RWPE1 (cell line): Measurements from ENCODE around the gene IQSEC3.

ENCODE experiments used
- CTCF ChIA-PET: fragments of 350-600 bp; sonication (Branson Sonifier 250); formaldehyde crosslinking; extraction: SDS; loops from one replicate; lab custom pipeline; 2021; lab: Yijun Ruan, JAX
- POLR2A ChIA-PET: fragments of 400-600 bp; formaldehyde crosslinking; extraction: SDS; loops from one replicate; lab custom pipeline; 2020; ENCODE audit warnings: antibody characterized with exemption; ENCODE audit not compliant: low non-redundant PET; lab: Yijun Ruan, JAX
- DNase-seq: peaks from one replicate; pipeline ENCODE4 v3.0.0; 2012; ENCODE audit warnings: low spot score
- H3K27ac ChIP-seq: fragments of 450-650 bp; 2 replicates; pipeline ENCODE4 v1.5.1; 2017
- TF ChIP-seq, protein P1 (sequence below): fragments of 450-650 bp; conservative IDR thresholded peaks from 2 replicates; pipeline ENCODE4 v1.5.1; 2017; ENCODE audit warnings: low read depth, mild to moderate bottlenecking

IQSEC3 gene

DNA sequence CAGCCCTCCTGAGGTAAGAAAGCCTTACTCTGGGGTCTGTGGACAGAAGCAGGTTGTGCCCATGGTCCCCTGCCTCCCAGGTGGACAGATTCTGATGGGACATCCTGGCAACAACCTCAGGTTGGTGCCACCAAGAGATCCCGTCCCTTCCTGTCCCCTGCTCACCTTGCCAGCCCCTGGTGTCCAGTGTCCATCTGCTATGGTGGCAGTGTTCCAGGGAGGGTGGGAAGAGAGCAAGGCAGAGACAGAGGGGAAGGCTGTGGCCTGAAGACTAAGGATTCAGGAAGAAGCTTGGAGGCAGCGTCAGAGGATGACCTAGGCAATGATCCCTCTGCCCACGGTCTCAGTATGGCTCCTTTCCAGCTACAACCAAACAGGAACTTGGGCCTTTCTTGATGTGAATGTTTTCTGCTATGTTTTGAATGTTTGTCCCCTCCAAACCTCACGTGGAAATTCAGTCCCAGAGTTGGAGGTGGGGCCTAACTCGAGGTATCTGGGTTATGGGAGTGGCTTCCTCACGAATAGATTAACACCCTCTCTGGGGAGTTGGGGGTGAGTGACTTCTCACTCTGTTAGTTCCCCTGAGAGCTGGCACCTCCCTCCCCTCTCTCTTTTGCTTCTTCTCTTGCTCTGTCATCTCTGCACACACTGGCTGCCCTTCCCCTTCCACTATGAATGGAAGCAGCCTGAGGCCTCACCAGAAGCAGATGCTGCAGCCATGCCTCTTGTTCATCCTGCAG, 26.9 kb downstream of the IQSEC3 start:
- no peak for DNase-seq
- TF ChIP-seq, protein P1, sequence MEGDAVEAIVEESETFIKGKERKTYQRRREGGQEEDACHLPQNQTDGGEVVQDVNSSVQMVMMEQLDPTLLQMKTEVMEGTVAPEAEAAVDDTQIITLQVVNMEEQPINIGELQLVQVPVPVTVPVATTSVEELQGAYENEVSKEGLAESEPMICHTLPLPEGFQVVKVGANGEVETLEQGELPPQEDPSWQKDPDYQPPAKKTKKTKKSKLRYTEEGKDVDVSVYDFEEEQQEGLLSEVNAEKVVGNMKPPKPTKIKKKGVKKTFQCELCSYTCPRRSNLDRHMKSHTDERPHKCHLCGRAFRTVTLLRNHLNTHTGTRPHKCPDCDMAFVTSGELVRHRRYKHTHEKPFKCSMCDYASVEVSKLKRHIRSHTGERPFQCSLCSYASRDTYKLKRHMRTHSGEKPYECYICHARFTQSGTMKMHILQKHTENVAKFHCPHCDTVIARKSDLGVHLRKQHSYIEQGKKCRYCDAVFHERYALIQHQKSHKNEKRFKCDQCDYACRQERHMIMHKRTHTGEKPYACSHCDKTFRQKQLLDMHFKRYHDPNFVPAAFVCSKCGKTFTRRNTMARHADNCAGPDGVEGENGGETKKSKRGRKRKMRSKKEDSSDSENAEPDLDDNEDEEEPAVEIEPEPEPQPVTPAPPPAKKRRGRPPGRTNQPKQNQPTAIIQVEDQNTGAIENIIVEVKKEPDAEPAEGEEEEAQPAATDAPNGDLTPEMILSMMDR, result no peak
- POLR2A ChIA-PET, result no interaction called here
- CTCF ChIA-PET, result no interaction called here
- H3K27ac ChIP-seq, result no peak overlapping the region

DNA sequence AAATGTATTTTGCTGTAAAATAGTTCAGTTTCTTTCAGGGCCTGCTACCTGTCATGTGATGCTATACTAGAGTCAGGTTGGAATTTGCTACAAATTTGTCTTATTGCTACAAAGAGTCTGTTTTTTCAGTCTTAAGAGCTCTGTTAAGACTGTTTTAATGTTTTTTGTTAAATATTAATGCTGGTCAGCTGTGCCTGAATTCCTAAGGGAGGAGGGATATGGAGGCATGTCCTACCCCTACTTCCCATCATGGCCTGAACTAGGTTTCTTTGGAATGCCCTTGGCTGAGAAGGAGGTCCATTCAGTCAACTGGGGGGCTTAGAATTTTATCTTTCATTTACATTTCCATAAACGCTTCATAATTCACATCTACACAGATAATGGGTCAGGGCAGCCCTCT, 30.0 kb downstream of the IQSEC3 start:
- H3K27ac ChIP-seq, result no peak overlapping the region
- POLR2A ChIA-PET, result no interaction called here

DNA sequence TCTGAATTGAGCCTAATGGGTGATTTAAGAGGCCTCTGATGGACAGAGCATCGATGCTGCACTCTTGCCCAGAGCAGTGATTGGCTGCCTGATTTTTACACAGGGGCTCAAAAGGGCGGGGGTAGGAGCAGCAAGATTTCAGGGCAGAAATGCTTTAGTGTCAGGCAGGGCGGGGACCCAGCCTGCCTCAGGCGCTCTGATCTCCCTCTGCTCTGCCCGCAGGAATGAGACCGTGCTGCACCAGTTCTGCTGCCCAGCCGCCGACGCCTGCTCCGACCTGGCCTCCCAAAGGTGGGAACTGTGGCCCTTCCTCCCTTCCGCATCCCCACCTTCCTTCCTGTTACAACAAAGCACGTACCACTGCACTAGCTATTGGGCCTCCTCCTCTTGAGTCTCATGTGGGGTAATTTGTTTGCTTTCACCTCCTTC, 32.4 kb downstream of the IQSEC3 start:
- TF ChIP-seq, protein P1, result no peak
- no peak overlapping the region for H3K27ac ChIP-seq
- DNase-seq, result no peak
- ChIA-PET CTCF (no interaction called here), POLR2A (no interaction called here)

More for the DNA sequence above, 30.0 kb downstream of the IQSEC3 start:
- CTCF ChIA-PET, result interaction anchor here (0.6 kb wide), 1 partner anchor 47 kb away, joined by 3 read pairs; no protein-coding TSS in a partner anchor
- TF ChIP-seq, protein P1, result no peak
- no peak for DNase-seq

DNA sequence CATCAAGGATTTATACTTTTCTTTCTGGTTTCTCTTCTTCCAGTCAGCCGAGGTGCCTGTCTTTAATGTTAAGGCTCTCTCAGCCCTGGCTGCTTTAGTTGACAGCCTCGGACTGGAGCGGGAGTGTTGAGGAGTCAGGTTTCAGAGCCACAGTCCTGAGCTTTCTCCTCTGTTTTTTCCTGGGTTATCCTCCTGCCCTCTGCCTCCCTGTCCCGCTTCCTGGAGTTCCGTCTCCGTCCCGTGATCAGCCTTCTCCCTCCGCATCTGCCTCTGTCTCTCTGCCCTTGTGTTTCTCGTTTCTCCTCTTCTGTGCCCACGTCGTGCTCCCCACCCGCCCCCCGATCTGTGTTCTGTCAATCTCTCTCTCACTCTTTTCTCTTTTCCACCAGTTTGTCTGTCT, 33.0 kb downstream of the IQSEC3 start:
- H3K27ac ChIP-seq, result no peak overlapping the region
- DNase-seq, result no peak
- CTCF ChIA-PET, result no interaction called here
- TF ChIP-seq, protein P1, result no peak
- POLR2A ChIA-PET, result no interaction called here

DNA sequence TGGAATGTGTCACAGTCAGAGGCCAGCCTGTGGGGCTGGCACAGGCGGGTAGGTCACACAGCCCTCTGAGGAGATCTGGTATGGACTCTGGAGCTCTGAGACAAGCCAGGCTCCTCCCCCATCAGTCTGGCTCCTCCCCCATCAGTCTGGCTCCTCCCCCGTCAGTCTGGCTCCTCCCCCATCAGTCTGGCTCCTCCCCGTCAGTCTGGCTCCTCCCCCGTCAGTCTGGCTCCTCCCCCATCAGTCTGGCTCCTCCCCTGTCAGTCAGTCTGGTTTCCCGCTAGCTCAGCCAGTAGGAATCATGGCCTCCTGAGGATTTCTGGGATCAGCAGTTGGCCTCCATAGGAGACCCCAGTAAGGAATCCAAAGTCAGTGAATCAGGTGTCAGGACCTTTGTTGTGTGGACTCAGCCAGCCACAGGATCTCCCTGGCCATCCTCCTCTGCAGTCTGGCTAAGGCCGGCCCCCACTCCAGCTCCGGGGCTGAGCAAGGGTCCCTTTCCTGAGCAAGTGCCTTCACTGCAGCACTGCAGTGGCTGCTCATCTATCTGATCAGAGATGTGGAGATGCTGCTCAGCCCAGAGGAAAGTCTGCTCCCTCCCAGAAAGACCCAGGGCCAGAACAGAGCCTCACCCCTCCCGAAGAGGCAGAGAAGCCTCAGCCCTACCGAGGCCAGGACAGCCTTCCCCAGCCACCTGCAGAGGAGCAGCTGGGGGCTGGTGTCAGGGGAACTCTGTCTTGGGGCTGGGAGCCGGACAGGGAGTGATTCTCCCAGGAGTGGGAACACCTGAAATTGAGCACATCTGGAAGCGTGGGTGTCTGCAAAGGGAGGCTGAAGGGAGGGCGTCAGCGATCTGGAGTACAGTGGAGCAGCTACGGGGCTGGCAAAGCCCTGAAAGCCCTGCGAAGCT, 35.7 kb downstream of the IQSEC3 start:
- no peak for DNase-seq
- TF ChIP-seq, protein P1, result no peak
- ChIA-PET CTCF (interaction anchor here (0.6 kb wide), 1 partner anchor 62 kb away, joined by 3 read pairs; no protein-coding TSS in a partner anchor), POLR2A (interaction anchor here (0.7 kb wide), 1 partner anchor 116 kb away, joined by 13 read pairs; no protein-coding TSS in a partner anchor)
- H3K27ac ChIP-seq, result no peak overlapping the region

DNA sequence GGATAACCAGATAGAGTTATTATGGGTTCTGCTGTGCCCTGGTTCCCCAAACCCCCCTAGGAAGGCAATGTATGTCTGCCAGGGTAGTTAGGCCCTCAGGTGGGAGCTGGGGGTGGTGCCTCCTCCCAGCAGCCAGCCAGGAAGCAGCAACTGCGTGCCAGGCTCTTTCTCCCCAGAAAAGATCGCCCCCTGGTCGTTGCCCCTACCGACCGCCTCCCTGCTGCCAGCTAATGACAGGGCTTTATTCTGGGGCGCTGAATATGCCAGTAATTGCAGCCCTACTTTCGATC, 36.3 kb downstream of the IQSEC3 start:
- H3K27ac ChIP-seq, result no peak overlapping the region
- TF ChIP-seq, protein P1, result no peak
- ChIA-PET CTCF (interaction anchor here (0.6 kb wide), 2 partner anchors 22 to 62 kb away, joined by 3 read pairs; no protein-coding TSS in a partner anchor), POLR2A (no interaction called here)
- DNase-seq, result no peak
